GM21381 (cell line): ENCODE measurements around the gene TMEM86B.

Experiments
- ATAC-seq: cut with Tn5 transposase; IDR thresholded peaks from one replicate; pipeline ENCODE4 v1.9.1; 2021; ENCODE audit warnings: mild to moderate bottlenecking, moderate library complexity; ENCODE audit not compliant: unreplicated experiment

The TMEM86B gene

GRCh38 chr19:55257461-55258420 lies 29.2 kb upstream of the TMEM86B start:
- ATAC-seq = no peak

DNA sequence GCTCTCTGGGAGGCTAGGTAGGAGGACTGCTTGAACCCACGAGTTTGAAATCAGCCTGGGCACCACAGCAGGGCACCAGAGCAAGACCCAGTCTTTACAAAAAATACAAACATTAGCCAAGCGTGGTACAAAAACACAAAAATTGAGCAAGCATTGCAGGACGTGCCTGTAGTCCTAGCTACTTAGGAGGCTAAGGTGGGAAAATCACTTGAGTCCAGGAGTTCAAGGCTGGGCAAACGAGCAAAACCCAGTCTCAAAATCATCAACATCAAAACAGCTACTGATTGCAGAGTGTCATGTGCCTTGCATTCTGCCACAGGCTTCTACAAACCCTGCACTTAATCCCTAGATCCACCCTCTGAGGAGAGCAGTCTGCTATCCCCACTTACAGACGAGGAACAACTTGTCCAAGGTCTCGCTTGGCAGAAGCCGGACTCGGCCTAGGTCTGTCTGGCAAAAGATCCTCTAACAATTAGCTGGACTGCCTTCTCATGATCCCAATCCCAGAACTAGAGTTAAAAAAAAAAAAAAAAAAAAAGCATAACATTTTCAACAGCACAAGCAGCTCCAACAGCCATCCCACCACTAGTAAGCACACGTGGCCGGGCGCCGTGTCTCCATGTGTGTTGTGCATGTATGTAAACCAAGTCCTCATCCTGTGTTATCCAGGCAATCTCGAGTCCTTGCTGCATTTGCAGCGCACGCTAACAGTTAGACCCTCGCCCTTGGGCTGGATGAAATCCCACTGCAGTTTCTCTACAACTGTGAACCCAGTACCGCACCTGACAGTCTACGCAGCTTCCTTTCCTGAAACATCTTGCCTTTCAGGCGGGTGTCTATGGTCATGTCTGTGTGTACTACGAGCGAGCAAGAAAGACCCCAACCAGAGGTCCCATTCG lies 28.2 kb upstream of the TMEM86B start:
- no peak for ATAC-seq

GRCh38 chr19:55255618-55256423 lies 27.3 kb upstream of the TMEM86B start:
- no peak for ATAC-seq

GRCh38 chr19:55254625-55254977 lies 26.0 kb upstream of the TMEM86B start:
- no peak for ATAC-seq

- ATAC-seq = peak; percentile 35
Measured at GRCh38 chr19:55253842-55254624, 25.5 kb upstream of the TMEM86B start.

- ATAC-seq = no peak
Measured at GRCh38 chr19:55252760-55253663, 24.4 kb upstream of the TMEM86B start.

DNA sequence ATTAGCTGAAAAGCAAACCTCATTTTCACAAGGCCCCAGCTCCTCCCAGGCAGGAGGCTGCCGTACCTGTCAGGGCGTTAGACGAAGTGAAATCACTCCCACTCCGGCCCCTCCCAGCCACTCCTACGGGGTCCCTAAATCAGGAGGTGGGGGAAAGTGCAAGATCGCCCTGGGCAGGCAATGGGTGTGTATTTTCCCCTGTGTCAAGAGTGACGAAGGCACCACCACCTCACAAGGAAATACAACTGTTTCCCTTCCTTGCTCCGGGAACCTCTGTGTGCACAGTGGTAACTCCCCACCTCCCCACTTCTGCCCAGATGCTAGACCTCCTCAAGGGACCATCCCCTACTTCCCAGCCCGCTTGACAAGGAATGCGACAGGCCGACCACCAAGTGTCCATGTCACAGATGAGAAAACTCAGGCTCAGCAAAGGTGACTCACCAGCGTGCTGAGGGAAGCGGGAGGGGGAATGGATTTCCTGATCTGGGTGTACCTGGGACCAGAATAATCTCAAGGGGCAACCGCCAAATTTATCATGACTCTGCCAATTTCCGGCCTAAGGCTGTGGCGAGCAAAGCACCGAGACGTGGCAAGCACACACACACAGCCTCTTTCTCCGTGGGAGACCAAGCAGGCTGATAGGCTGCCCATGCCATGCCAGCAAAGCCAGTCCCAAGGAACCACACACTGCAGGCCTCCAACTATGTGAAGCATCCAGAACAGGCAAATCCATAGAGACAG lies 22.9 kb upstream of the TMEM86B start:
- no peak for ATAC-seq

DNA sequence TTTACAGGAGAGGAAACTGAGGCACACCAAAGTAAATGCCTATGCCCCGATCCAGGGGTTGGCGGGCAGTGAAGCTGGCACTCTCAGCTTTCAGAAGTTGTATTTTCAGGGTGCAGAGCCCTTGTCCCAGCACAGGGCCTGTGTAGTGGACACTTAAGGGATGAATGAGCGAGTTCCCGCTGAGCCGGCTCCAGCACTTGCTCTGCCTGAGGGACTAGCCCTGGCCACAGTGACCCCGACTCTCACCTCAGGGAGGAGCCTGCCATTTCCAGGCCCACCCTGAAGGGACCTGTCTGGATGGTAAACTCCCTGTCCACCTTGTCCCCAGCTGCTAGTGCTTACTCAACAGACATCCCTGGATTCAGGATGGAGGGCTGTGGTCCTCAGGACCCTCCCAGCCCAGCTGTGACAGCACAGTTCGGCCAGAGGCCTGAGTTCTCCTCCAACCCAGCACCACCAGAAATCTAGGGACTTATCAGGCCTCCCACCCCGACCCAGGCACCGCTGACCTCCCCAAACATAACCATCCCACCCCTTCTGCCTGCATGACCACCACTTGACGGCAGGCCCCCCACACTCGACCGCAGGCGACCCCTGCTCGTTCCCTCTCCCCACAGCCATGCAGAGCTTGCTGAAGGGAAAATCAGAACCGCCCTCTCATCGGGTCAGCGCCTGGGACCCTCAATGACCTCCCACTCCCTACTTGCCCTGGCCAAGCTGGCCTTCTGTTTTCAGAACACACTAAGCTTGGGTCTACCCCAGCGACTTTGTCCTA lies 21.9 kb upstream of the TMEM86B start:
- no peak for ATAC-seq

DNA sequence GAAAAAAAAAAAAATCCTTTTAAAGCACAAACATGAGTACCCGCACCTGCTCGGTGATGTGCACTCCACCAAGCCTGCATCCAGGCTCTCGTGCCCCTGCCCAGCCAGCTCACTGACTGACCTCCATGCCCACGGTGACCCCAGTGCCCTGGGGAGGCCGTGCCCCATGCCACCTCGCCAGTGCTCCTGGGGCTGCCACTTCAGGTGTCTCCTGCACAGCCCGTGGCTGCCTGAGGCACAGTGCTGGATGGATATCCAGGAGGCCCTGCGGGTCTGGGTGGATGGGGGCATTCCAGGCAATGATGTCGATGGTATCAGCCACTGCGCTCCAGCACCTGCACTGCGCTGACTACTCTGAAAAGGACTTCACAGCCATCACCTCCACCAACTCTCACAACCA lies 21.3 kb upstream of the TMEM86B start:
- ATAC-seq = no peak

DNA sequence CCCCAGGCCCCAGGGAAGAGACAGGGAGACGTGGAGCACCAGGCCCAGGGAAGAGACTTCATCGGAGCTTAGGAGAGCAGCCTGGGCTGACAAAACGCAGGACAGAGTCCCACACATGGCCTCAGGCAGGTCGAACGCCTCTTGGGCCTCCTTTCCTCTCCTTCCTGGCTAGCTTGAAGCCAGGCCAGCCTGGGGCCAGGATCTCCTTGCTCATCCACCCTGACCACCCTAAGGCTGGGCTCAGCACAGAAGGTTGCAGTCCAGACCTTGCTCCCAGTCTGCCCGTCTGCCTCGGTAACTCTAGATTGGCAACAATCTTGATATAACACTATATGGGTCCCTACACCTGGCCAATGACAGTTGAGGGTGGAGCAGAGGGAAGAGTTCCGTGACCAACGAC lies 20.1 kb upstream of the TMEM86B start:
- ATAC-seq = no peak

DNA sequence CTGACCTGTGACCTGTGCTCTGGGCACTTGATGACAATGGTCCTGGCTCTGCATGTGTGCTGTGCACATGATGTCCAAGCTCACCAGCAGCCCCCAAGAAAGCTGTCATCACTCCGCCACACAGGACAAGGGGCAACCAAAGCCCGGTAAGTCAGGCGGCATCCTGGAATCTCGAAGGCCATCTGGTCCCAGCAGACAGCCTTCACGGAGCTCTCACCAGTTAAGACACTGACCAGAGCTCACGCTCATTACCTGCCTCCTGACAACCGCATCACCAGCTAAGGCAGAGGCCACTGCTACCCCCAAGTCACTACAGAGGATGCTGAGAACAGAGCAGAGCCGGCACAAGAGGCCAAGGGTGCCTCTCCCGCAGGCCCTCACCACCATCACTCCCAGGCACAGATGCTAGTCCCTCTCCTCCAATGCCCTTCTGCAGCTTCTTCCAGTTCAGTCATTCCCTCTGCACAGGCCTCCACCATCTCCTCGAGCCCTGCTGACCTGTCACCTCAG lies 19.7 kb upstream of the TMEM86B start:
- no peak for ATAC-seq

DNA sequence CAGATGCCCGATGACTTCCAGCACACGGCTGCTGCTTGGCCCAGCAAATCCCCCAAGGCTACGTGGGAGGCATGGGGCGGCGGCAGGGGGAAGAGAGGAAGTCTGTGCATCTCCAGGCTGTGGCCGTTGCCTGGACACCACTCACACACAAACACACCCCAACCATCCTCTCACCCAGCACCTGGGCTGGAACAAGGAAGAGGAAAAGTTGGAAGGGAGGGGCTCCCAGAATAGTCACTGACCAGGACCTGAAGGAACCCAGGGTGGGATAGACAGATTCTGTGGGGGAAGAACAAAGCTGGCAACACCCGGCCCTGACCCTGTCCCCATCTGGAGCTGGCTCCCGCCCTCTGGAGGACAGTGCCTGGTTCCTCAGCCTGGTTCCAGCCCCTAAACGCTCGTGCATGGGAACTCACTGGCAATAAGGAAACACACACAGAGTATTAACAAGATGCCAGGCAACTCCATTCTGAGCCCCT lies 19.1 kb upstream of the TMEM86B start:
- no peak for ATAC-seq

GRCh38 chr19:55246462-55247451 lies 18.2 kb upstream of the TMEM86B start:
- ATAC-seq = no peak

DNA sequence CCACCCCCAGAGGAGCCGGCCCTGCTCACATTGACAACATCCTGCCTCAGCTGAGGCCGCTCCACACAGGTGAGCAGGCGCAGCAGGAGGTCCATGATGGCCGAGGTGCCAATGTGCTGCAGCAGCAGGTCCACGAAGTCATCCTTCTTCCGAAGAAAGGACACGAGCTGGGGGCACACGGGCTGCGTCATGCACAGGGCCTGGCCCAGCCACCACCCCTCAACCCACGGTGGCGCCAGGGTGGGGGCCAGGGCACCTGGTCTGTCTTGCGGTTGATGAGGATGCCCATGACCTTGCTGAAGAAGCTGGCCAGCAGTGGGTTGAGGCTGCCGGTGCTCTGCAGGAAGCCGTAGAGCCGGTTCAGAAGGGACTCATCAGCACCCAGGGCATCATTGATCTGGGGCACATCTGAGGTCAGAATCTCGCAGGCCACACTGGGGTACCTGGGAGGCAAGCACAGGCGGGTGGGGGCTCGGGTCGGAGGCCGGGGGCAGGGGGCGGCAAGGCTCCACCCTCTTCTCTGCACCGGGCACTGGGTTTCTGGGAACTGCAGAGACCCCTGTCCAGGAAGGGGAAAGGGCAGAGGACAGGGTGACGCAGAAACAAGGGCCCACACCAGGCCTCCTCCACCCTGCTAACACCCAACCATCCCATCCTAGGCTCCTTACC lies 16.8 kb upstream of the TMEM86B start:
- no peak for ATAC-seq

- no peak for ATAC-seq
Measured at GRCh38 chr19:55244004-55244680, 15.6 kb upstream of the TMEM86B start.
